Measurements from ENCODE around the gene AUTS2.

Gene AUTS2

DNA sequence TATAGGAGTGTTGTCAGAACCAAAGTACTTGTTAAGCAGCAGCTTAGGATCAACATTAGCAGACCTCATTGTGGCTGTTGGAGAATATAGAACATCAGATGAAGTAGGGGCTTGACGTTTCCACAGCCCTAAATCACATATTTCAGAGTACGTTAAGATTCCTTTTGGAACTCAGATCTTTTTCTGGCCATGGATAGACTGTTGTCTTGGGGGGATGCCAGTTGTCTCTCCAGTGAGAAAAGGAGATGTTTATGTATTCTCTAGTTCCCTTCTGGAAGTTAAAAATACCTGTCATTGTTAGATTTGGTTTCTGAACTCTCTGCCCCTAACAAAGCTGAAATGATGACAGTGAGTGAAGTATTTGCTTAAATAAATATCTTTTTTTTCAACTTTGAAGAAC lies 191.3 kb downstream of the AUTS2 start:
- no peak for DNase-seq (ENCODE audit: low read depth)

DNA sequence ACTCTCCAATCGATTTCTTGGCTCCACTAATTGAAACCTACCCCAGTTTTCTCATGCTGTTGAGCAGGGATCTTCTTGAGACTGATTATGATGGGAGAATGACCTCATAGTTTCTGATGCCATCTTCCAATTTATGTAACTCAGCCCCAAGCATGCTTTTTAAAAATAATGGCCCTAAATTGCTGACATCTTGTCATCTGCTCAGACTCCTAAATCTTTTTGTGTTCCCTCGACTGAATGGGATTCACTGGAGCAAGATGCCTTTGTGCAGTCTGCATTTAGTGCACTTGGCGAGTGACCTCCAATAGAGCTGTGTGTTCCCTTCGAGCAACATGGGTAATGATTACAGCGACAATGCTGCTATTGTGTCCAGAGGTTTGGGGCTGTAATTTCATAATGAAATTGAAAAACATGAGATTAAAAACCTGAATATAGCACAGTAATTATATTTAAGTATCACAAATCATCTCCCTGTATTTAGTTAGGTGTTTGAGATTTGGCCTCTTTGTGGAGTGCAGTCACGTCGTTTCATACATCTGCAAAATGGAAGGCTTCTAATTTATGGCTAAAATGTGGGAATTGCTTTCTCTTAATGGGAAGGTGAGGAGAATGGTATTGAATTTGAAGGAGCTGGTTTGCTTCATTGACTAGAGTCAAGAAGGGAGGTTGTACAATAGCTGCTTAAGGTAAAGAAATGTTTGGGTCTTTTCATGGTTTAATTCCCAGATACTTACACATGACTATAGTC lies 192.9 kb downstream of the AUTS2 start:
- no peak for DNase-seq (ENCODE audit: low read depth)

DNA sequence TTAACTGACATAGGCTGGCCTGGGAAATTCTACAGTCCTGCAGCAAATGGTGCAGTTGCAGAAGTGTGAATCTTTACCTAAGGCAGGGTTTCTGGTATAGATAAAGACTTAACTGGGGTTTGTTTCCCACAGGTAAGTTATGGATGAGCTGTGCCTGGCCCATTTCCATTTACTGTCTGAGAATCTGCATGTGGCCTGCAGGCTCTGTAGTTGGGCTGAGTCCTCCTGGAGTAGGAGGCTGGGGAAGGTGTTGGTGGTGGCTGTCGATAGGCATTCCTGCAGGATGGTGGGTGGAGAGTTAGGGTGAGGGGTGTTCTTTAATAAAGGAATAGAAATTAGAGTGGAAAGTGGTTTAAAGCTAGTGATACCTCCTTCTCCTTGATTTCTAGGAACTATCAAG lies 193.5 kb downstream of the AUTS2 start:
- DNase-seq (ENCODE audit: low read depth) = no peak

DNA sequence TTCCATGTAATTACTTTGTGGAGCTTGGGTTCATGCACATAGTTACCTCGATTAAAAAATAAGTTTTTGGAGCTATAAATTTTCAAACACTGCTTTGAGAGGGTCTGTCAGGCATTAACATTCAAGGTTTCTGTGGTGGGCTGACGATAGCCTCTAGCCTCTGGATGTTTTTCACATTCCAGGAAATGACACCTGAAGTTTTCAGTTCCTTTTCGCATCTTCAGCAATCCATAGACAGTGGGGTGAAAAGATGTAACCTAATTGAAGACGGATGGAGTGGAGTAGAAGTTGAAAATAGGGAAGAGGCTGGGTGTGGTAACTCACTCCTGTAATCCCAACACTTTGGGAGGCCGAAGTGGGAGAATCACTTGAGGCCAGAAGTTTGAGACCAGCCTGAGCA lies 197.7 kb downstream of the AUTS2 start:
- no peak for DNase-seq (ENCODE audit: low read depth)

DNA sequence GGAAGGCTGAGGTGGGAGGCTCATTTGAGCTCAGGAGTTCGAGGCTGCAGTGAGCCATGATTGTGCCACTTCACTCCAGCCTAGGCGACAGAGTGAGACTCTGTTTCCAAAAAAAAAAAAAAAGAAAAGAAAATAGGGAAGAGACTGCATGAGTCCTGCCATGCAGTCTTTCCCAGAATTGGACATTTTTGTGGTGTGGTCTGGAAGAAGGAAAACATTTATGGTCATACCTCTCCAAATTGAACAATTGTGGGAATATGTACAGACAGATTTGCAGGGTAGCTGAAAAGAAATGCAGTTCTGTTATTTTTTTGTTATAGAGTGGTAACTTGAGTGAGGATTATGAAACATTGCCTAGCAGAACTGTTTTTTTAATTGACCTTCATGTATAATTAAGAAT lies 198.1 kb downstream of the AUTS2 start:
- DNase-seq (ENCODE audit: low read depth) = no peak

DNA sequence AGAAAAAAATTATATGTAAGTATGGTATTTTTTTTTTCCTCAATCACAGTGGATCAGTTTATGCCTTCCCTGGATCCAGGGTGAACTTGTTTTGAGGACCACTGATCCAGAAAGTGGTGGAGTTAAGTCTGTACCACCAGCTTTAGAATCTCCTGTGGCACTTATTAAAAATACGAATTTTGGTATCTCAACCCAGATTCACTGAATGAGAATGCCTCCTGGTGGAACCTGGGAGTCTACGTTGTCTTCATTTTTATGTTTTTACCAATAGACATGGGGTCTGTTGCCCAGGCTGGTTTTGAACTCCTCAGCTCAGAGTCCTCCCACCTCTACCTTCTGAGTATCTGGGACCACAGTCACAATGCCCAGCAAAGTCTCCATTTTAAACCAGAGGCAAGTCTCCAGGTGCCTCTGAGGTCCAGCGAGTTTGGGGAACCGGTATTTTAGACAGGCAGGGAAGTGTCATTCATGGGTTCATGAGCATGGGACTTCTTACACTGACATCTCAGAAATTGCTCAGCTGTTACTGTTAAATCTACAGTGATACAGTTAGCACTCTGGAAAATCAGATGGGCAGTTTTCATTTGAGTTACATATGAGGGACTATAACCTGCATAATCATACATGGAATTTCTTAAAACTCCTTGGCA lies 200.9 kb downstream of the AUTS2 start:
- no peak for DNase-seq (ENCODE audit: low read depth)

DNA sequence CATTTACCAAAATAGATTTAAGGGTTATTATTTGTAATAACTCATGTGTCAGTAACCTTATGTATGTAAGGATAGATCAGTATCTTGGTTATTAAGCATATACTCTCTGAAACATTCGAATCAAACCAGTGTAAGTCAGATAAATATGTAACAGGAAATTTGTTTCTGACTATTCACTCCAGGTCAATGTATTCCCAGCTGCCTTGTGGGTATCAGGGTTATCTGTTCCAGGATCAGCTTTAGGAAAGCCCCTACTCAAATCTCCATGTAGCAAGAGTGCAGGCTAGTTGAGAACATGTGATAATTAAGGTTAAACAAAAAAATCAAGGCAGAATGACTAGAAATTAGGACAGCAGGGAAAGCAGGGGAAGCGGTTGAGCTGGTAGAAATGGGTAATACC lies 201.7 kb downstream of the AUTS2 start:
- no peak for DNase-seq (ENCODE audit: low read depth)

DNA sequence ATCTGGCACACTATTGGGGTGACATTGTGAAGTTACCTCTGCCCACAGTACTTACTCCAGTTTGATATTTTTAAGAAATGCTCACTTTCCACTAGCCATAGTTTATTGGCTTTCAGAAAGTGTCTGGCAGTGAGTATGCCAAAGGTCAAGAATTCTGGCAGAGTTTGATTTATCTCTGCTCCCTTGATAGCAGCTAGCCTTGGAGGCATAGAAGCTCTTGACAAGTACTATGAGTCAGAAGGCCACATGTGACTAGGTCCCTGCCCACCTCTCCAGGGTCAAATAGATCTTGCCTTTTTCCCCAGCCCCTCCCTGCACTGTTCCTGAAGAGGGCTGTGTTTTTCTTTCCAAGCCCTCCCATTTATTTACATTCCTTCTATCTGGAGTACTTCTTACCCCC lies 202.2 kb downstream of the AUTS2 start:
- no peak for DNase-seq (ENCODE audit: low read depth)

DNA sequence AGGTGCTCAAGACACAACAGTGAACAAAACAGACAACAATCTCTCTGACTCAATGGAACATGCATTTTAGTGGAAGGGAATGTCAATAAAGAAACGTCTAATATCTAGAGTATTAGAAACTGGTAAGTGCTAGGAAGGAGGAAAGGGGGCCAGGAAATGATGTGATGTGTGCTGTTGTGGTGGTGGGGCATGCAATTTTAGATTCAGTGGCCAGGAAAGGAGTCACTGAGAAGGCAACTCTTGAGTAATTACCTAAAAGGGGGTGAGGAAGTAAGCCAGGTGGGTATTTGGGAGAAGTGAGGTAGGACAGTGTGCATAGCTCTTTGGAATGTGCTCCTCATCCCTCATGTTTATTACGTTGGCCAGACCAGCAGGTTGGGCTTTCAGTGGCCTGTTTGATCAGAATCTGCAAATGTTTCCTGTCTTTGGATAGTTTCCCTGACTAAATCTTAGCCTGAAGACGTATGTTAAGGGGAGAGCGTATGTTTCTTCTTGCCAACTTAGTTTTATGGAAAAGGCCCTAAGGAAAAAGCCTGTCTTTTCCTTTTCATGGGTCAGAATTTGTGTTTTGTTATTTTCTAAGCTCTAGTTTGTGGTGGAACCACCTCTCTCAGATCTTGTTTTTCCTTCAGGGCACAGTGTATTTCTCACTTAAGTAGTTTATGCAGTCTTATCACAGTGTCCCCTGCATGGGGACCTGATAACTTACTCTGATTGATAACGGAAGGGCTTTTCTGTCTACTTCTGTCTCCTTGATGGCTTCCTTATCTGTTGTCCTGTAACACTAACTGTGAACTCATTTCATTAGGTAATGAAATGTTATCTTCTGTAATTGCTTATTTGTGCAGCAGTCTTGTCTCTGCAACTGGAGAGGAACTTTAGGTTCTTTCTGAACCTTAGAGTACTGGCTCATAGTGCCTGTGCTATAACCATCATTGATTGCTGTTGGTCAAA lies 203.7 kb downstream of the AUTS2 start:
- no peak for DNase-seq (ENCODE audit: low read depth)

DNA sequence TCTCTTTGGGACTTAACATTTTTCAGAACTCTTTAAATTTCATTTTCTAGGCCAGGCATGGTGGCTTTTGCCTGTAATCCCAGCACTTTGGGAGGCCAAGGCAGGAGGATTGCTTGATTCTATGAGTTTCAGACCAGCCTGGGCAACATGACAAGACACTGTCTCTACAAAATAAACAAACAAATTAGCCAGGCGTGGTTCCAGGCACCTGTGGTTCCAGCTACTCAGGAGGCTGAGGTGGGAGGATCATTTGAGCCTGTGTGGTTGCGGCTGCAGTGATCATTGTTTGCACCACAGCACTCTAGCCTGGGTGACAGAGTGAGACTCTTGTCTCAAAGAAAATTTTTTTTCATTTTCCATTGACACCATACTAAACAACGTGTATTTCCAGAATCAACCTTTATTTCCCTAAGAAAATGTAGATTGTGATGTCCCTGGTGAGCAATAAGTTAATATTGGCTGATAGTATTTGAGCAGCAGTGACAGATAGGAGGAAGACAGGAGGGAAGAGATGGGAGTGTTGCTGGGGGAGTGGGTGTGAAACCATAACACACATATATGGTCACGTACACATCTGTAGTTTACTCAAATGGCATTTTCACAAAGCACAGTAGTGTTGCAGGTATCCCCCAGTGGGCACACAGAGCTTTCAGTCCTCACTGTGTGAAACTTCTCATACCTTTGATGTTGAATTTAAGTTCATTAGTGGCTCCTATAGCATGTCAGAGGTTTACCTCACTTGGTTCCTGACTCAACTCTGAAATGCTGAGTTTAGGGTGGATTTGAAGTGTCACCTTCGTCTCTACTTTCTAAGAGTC lies 205.6 kb downstream of the AUTS2 start:
- DNase-seq (ENCODE audit: low read depth) = no peak

DNA sequence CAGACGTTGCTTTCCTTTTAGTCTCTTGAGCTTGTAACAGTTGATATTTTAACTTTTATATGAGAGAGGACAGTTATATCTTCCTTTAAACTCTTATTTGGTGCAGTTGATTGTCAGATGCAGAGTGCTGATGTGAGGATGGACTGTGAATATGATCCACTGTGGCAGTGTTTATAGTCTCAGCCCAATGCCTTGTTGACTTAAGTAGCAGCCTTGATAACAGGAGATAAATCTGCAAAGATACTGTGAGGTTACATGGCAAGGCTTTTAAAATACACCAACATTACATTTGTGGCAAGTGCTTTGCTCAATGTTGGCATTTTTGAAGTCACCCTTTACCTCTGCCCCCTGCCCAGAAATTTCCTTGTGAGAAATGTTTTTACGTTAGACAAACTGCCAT lies 206.7 kb downstream of the AUTS2 start:
- DNase-seq (ENCODE audit: low read depth) = no peak

DNA sequence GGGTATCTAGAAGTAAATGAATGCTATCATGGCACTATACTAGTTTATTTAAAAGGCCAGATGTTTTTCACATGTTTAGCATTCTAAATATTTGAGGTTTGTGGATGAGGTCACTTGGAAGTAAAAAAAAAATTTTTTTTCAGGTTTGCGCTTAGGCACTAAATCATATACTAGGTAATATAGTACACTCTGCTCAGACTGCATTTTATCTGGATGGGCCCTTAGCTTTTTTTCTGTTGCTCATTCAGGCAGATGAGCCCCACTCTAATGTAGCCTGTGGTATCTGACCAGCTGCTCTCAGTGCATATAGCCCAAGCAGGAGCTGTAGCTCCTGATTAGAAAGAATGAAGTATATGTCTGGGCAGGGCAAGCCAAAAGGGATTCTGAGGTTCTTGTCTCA lies 210.1 kb downstream of the AUTS2 start:
- DNase-seq (ENCODE audit: low read depth) = no peak

DNA sequence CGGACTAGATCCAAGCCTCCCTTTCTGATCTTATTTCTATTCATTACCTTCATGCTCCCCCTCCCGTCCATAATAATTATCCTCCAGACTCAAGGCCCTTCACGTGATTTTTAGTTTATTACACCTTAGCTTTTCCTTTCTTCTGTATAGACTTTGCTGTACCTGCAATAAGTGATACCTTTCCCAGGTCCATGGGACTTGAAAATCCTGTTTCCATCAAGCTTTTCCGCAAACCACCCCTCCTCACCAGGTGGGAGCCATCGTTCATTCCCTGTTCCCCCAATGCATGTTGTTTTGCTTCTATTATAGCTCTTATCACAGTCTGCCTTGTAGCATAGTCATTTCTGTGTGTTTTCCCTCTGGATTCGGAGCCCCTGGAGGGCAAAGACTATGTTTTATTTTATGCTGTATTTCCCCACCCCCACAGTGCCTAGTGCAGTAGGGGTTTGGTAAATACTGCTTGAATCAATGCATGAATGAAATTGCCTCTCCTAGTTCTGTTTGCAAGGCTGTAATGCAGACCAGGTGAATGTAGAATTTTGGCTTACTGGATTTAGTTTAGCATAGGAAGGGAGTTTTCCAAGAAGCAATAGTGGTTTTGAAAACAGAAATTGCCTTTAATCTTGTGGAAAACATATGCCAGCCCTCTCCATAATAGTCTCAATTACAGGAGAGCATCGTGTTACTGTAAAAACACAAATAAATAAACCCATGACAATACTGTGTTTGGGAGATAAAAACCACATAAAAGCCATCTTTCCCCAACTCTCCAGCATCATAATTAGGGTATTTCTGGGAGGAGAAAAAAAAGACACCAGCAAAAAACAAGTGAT lies 213.4 kb downstream of the AUTS2 start:
- no peak for DNase-seq (ENCODE audit: low read depth)

DNA sequence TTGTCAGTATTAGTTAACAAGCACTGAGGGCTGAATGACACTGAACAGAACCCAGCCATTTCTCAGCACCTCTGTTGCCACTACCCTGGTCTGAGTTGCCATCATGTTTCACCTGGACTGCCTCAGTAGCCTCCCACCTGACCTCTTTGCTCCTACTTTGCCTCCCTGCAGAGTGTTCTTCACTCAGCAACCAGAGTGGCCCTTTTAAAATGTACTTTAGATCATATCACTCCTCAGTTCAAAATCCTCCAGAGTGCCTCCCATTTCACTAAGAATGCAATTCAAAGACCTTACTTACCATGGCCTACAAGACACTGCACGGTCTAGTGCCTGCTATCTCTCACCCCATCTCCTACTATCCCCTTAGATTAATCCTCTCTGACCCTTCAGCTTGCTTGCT lies 214.5 kb downstream of the AUTS2 start:
- DNase-seq (ENCODE audit: low read depth) = no peak

DNA sequence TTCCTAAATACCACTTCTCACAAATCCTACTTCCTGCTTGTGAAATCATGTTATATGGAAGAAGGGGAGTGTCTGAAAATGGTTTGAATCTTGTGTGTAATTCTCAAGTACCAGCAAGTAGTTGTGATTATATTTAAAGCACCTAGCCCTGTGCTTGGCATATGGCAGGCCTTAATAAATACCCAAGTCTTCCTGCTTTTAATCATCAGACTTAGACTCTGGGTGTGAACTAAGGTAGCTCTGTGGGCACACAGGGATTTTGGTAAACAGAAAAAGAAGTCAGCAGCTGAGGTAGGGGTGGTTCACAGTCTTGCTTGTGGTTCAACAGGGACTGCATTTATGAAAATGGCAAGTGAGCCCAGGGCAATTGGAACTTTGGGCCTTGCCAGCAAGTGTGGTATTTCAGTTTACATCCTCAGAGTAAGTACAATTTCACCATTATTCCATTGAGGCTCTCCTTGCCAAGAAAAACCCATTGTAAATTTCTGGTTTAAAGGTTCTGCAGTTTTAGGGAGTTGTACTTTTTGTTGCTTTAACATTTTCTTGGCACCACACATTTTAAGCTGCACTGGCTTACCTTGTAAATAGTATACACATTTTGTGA lies 215.5 kb downstream of the AUTS2 start:
- no peak for DNase-seq (ENCODE audit: low read depth)

DNA sequence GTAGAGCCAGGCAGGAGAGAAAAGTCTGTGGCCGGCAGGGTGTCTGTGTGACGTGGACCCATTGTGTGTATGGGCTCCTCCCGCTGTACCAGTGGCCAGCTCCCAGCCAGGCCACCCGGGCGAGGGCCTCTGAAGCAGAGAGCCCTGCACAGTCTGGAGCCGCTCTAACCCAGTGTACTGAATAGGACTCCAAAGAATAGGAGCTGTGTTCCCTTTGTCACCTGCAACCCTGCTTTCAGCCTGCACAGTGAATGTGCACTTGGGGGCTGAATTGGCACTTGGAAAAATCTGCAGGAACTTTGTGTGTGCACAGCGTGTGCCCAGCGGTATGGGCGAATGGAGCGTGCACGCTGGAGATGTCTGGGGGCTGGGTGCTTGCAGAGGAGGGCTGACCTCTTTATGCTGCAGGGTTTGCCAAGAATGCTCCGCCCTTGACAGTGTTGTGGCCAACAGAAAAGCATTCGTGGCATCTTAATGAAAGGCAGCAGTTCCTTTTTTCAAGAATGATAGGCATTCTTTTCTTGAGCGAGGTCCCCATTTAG lies 216.2 kb downstream of the AUTS2 start:
- no peak for DNase-seq (ENCODE audit: low read depth)

DNA sequence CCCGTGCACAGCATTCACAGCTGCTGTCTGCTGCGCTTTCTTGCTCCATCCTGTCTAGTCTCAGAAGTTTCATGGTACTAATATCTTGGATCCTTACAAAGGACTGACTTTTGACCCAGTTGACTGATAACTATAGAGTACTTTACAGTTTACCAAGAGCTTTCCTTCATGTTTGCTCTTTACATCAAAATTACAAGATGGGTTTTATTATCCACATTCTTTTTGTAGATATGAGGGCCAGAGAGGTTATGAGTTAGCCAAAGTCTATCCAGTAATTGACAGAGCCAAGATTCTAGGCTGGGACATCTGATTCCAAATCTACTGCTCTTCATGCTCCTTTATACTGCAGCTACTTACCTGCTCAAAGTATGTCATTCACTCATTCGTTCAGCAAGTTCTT lies 218.2 kb downstream of the AUTS2 start:
- DNase-seq (ENCODE audit: low read depth) = no peak

DNA sequence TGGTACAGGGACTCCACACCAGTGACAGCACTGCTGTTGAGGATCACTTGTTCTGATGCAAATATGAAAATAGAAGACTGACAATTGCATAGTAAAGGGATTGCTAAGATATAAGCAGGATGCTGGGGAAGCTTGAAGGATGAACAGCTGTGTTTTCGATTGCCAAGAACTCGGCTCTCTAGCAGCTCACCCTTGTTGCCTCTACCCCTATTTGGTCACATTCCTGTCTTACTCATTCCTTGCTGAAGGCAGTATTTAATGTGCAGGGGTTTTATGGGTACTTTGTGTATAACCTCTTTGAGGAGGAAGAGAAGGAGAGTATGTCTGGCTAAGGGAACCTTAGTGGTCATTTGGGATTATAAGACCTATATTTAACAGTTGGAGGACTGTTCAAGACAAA lies 218.8 kb downstream of the AUTS2 start:
- no peak for DNase-seq (ENCODE audit: low read depth)

DNA sequence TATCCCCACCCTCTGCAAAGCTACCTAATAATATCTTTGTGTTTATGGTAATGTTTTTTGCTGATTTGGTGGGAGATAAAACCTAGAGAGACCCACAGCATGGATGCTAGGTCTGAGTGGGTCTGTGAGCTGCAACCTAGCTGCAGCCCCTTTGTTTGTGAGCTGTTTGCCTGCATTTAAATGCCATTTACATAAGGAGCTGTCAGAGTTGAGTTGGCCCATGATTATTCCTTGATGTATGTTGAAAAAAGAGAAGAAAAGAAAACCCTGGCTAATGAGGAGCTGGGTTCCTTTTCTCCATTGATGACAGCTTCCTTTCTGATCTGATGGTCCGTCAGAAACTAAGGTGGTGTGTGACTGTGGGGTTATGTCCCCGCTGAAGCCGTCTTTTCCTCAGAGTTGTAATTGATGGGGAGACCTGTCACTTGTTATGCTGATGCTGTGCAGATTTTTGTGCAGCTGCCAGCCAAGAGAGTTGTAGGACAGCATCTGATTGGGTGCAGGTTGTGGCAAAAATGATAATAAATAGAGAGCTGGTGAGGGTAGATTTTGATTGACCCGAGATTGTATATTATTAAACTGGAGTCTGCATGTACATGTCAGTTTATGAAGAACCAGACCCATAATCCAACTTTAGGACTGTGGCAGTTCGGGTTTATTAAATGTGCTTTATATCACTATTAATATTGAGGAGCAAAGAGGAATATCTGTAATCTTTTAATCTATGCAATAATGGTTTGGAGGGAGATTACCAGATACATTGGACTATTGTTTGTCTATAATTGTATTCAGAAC lies 219.8 kb downstream of the AUTS2 start:
- no peak for DNase-seq (ENCODE audit: low read depth)

Data from stimulated activated CD8-positive, alpha-beta memory T cell treated with anti-CD3 and anti-CD28 coated beads, Interleukin-4, amount 100 ng/mL, for 24 hours (primary cell).